Stimulated activated CD8-positive, alpha-beta memory T cell treated with anti-CD3 and anti-CD28 coated beads, Interleukin-7, amount 100 ng/mL, for 48 hours (primary cell): ENCODE results near the gene AQP9.
"Not testable (repeated sequence)": the region's sequence is repeated elsewhere in the genome, so short reads cannot be mapped to it uniquely, and the experiment has no call there.

Experiments
- DNase-seq, 2 donors: peaks; one replicate each; pipeline ENCODE4 v3.0.0-alpha.2; 2020; ENCODE audit warnings: low read depth in 1 of 2; ENCODE audit errors: extremely low read depth in 1 of 2

AQP9 gene

GRCh38 chr15:58178668-58179067, 40.5 kb downstream of the AQP9 start:
- no peak for DNase-seq

- DNase-seq = no peak
Observed at GRCh38 chr15:58179206-58179605, 41.0 kb downstream of the AQP9 start.

GRCh38 chr15:58179741-58180381, 41.7 kb downstream of the AQP9 start:
- no peak for DNase-seq

- peak in 1 of 2 donors; percentile 3 for DNase-seq
Observed at GRCh38 chr15:58182460-58183163, 44.4 kb downstream of the AQP9 start.

- DNase-seq = no peak
Observed at GRCh38 chr15:58185439-58185838, 47.3 kb downstream of the AQP9 start.

GRCh38 chr15:58189148-58189811, 51.1 kb downstream of the AQP9 start:
- no peak for DNase-seq

- no peak for DNase-seq
Observed at GRCh38 chr15:58190419-58190818, 52.2 kb downstream of the AQP9 start.

- not testable (repeated sequence) for DNase-seq
Observed at GRCh38 chr15:58193636-58194035, 55.5 kb downstream of the AQP9 start.

GRCh38 chr15:58200739-58201138, 62.6 kb downstream of the AQP9 start:
- DNase-seq = no peak

- DNase-seq = no peak
Observed at GRCh38 chr15:58201516-58201915, 63.3 kb downstream of the AQP9 start.

- no peak for DNase-seq
Observed at GRCh38 chr15:58203537-58203936, 65.4 kb downstream of the AQP9 start.

GRCh38 chr15:58206151-58206550, 68.0 kb downstream of the AQP9 start:
- DNase-seq = no peak

- DNase-seq = not testable (repeated sequence)
Observed at GRCh38 chr15:58208217-58208616, 70.0 kb downstream of the AQP9 start.

- not testable (repeated sequence) for DNase-seq
Observed at GRCh38 chr15:58209007-58209481, 70.9 kb downstream of the AQP9 start.

GRCh38 chr15:58210031-58210430, 71.8 kb downstream of the AQP9 start:
- not testable (repeated sequence) for DNase-seq

- DNase-seq = no peak
Observed at GRCh38 chr15:58212909-58213526, 74.8 kb downstream of the AQP9 start.

GRCh38 chr15:58213587-58214338, 75.6 kb downstream of the AQP9 start:
- DNase-seq = no peak

GRCh38 chr15:58214591-58215340, 76.6 kb downstream of the AQP9 start:
- no peak for DNase-seq

- DNase-seq = no peak
Observed at GRCh38 chr15:58217460-58217859, 79.3 kb downstream of the AQP9 start.
